Lung (tissue), 13 donors: Measurements from ENCODE around the gene CLDN9. TPM values are rescaled to one million over a fixed set of nuclear protein-coding genes. Genes with fewer than 3 reads are reported as not detected.

Source experiments
- ATAC-seq: fragments of 200-7000 bp; cut with Tn5 transposase; one replicate; pipeline ENCODE4 v1.9.1; 2020; ENCODE audit warnings: moderate number of reproducible peaks; ENCODE audit not compliant: insufficient read depth, low FRiP score
- DNase-seq, 3 donors: peaks; one replicate each; pipeline ENCODE4 v3.0.0-alpha.2; 2013 to 2017
- H3K27ac ChIP-seq, 2 donors: one replicate each; pipeline ENCODE4 v1.5.1; 2013; ENCODE audit warnings: mild to moderate bottlenecking in 2 of 2, moderate library complexity in 2 of 2, control low read depth in 1 of 2, inconsistent platforms in 1 of 2, low read depth in 1 of 2, low read length in 1 of 2
- H3K27me3 ChIP-seq, 3 donors: one replicate each; pipeline ENCODE4 v1.5.1; 2013; ENCODE audit warnings: low read length in 2 of 3; ENCODE audit not compliant: control insufficient read depth in 3 of 3, insufficient read depth in 3 of 3
- H3K36me3 ChIP-seq, 4 donors: one replicate each; pipeline ENCODE4 v1.5.1; 2013; ENCODE audit warnings: low read length in 4 of 4, mild to moderate bottlenecking in 1 of 4, moderate library complexity in 1 of 4; ENCODE audit not compliant: control insufficient read depth in 4 of 4, insufficient read depth in 4 of 4
- H3K4me1 ChIP-seq, 5 donors: one replicate each; pipeline ENCODE4 v1.5.1; 2013; ENCODE audit warnings: low read length in 5 of 5, mild to moderate bottlenecking in 2 of 5, moderate library complexity in 1 of 5; ENCODE audit not compliant: control insufficient read depth in 5 of 5, insufficient read depth in 5 of 5
- H3K4me3 ChIP-seq: one replicate; pipeline ENCODE4 v1.5.1; 2013; ENCODE audit warnings: mild to moderate bottlenecking, control low read depth, moderate library complexity
- H3K9ac ChIP-seq, 2 donors: one replicate each; pipeline ENCODE4 v1.5.1; 2013; ENCODE audit warnings: low read length in 2 of 2, control low read depth in 1 of 2; ENCODE audit not compliant: insufficient read depth in 1 of 2
- H3K9me3 ChIP-seq, 4 donors: one replicate each; pipeline ENCODE4 v1.5.1; 2013; ENCODE audit warnings: low read length in 3 of 4, mild to moderate bottlenecking in 1 of 4, moderate library complexity in 1 of 4; ENCODE audit not compliant: control insufficient read depth in 4 of 4, insufficient read depth in 3 of 4
- WGBS, 2 donors: extraction: QIAGEN DNeasy Blood & Tissue Kit; methylation state at CpG; one replicate each; pipeline ENCODE4 v1.1.7; 2013; 5-methylcytosine and 5-hydroxymethylcytosine counted together
- polyA plus RNA-seq, 2 donors: library from polyadenylated mRNA; stranded (reverse); fragments of 200-250 nt; gene quantifications; one replicate each; pipeline ENCODE4 v1.2.1, GENCODE V29; 2013
- small RNA-seq: library from RNA; depleted of rRNA; stranded (forward); fragments of <200 nt; gene quantifications from one replicate; pipeline ENCODE3, GENCODE V24; 2014; ENCODE audit warnings: low replicate concordance
- total RNA-seq, 2 donors: library from RNA; depleted of rRNA in 1 of 2; stranded (reverse); fragments of >200 nt in 1 of 2; gene quantifications; one replicate each; pipeline ENCODE4 v1.2.1, GENCODE V29; 2014 to 2021
- TF ChIP-seq, protein P1 (sequence below): IDR thresholded peaks from 2 replicates; pipeline ENCODE4 v1.5.1; 2012; ENCODE audit warnings: mild to moderate bottlenecking; ENCODE audit errors: control extremely low read depth, extremely low read depth
- donor health status: control.
- donor health status: control.
- donor health status: Bipolar disorder and iron deficiency.
- donor health status: healthy.
- donor health status: DM: yes; HTN: yes; CAD: no.

CLDN9 gene
- total and polyA plus RNA-seq, 4 donors = 0.91 to 5.3 (median 1.3) TPM

DNA sequence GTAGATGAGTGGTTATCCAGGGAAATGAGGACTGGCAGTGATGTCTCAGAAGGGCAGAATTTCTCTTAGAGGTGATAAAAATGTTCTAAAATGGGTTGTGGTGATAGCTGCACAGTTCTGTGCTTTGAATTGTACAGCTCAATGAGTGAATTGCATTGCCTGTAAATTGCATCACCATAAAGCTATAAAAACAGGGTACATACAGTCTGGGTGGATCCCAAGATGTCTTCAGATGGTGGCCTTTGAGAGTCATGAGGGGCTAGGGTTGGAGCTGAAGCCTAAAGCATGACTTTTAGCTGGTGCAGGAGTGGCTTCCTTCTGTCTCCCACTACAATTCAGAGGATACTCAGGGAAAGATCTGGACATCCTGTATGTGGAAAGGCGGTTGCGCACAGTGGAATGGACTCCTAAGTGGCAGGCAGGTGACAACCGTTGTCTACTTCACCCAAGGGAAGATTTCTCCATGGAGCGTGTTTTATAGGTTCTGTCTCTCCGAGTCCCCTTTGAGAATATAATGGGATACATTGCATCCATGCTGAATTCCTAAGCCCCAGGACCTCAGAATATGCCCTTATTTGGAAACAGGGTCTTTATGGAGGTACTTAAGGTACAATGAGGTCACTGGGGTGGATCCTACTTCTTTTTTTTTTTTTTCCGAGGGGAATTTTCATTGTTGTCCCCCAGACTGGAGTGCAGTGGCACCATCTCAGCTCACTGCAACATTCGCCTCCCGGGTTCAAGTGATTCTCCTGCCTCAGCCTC lies 51.1 kb downstream of the CLDN9 start:
- DNase-seq (no peak), ATAC-seq (no peak)
- Histone ChIP-seq H3K27me3 (no peaks in the 10 kb centered on the region), H3K9ac (no peak overlapping the region), H3K9me3 (no peaks in the 10 kb centered on the region), H3K27ac (no peak overlapping the region), H3K4me3 (no peak overlapping the region), H3K36me3 (peaks cover 0 to 10% (median 0%) of the 10 kb centered on the region in 4 donors), H3K4me1 (peaks cover 2 to 26% (median 7%) of the 10 kb centered on the region in 5 donors)
- TF ChIP-seq, protein P1, sequence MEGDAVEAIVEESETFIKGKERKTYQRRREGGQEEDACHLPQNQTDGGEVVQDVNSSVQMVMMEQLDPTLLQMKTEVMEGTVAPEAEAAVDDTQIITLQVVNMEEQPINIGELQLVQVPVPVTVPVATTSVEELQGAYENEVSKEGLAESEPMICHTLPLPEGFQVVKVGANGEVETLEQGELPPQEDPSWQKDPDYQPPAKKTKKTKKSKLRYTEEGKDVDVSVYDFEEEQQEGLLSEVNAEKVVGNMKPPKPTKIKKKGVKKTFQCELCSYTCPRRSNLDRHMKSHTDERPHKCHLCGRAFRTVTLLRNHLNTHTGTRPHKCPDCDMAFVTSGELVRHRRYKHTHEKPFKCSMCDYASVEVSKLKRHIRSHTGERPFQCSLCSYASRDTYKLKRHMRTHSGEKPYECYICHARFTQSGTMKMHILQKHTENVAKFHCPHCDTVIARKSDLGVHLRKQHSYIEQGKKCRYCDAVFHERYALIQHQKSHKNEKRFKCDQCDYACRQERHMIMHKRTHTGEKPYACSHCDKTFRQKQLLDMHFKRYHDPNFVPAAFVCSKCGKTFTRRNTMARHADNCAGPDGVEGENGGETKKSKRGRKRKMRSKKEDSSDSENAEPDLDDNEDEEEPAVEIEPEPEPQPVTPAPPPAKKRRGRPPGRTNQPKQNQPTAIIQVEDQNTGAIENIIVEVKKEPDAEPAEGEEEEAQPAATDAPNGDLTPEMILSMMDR = no peak
- WGBS, 2 donors = 95 to 96% methylated on average over 8 of the region's 8 CpGs

Small RNA genes lying within 50 kb of the gene (small RNA-seq; reads per million reads assigned to genes)
- not detected for gene LINC00514

Other genes with a start within 250 kb of the CLDN9 start
- 100 to 1,000 TPM in 1 of 2 donors, 10 to 100 TPM in 1; 87.0 to 285 TPM for gene ELOB, start 235.6 kb upstream of the CLDN9 start, total RNA-seq
- gene ELOB, start 235.6 kb upstream of the CLDN9 start, polyA plus RNA-seq = 100 to 1,000 TPM; 408 to 740 TPM
- gene PRSS33, start 225.4 kb upstream of the CLDN9 start, total RNA-seq = under 1 TPM in 1 of 2 donors, not detected in 1; 0.12 TPM
- under 1 TPM in 1 of 2 donors, not detected in 1; 0.08 TPM for gene PRSS33, start 225.4 kb upstream of the CLDN9 start, polyA plus RNA-seq
- not detected for gene PRSS41, start 214.5 kb upstream of the CLDN9 start, total RNA-seq
- not detected for gene PRSS41, start 214.5 kb upstream of the CLDN9 start, polyA plus RNA-seq
- gene PRSS21, start 195.7 kb upstream of the CLDN9 start, total RNA-seq = 1 to 10 TPM in 1 of 2 donors, not detected in 1; 7.9 TPM
- 1 to 10 TPM in 1 of 2 donors, under 1 TPM in 1; 0.77 to 4.2 TPM for gene PRSS21, start 195.7 kb upstream of the CLDN9 start, polyA plus RNA-seq
- 1 to 10 TPM; 4.7 to 6.1 TPM for gene ZG16B, start 182.6 kb upstream of the CLDN9 start, total RNA-seq
- gene ZG16B, start 182.6 kb upstream of the CLDN9 start, polyA plus RNA-seq = 1 to 10 TPM; 2.1 to 3.9 TPM
- 10 to 100 TPM; 11.5 to 34.1 TPM for gene PRSS22, start 154.8 kb upstream of the CLDN9 start, total RNA-seq
- gene PRSS22, start 154.8 kb upstream of the CLDN9 start, polyA plus RNA-seq = 10 to 100 TPM; 27.3 to 30.1 TPM
- gene FLYWCH2, start 129.7 kb upstream of the CLDN9 start, total RNA-seq = 10 to 100 TPM; 26.7 to 38.0 TPM
- gene FLYWCH2, start 129.7 kb upstream of the CLDN9 start, polyA plus RNA-seq = 10 to 100 TPM; 40.4 to 40.6 TPM
- 10 to 100 TPM; 15.0 to 34.3 TPM for gene FLYWCH1, start 101.0 kb upstream of the CLDN9 start, total RNA-seq
- gene FLYWCH1, start 101.0 kb upstream of the CLDN9 start, polyA plus RNA-seq = 10 to 100 TPM; 13.3 to 27.7 TPM
- gene KREMEN2, start 48.6 kb upstream of the CLDN9 start, total RNA-seq = under 1 TPM in 1 of 2 donors, not detected in 1; 0.15 TPM
- gene KREMEN2, start 48.6 kb upstream of the CLDN9 start, polyA plus RNA-seq = under 1 TPM; 0.06 to 0.14 TPM
- 10 to 100 TPM in 1 of 2 donors, 1 to 10 TPM in 1; 4.0 to 21.3 TPM for gene PAQR4, start 43.6 kb upstream of the CLDN9 start, total RNA-seq
- 10 to 100 TPM; 10.6 to 15.6 TPM for gene PAQR4, start 43.6 kb upstream of the CLDN9 start, polyA plus RNA-seq
- 1 to 10 TPM; 2.9 to 5.9 TPM for gene PKMYT1, start 32.5 kb upstream of the CLDN9 start, total RNA-seq
- 1 to 10 TPM; 4.6 to 9.4 TPM for gene PKMYT1, start 32.5 kb upstream of the CLDN9 start, polyA plus RNA-seq
- 1 to 10 TPM in 1 of 2 donors, under 1 TPM in 1; 0.92 to 7.1 TPM for gene CLDN6, start 5.3 kb downstream of the CLDN9 start, total RNA-seq
- gene CLDN6, start 5.3 kb downstream of the CLDN9 start, polyA plus RNA-seq = under 1 TPM in 1 of 2 donors, not detected in 1; 0.10 TPM
- gene TNFRSF12A, start 7.4 kb downstream of the CLDN9 start, total RNA-seq = 100 to 1,000 TPM in 1 of 2 donors, 10 to 100 TPM in 1; 19.1 to 107 TPM
- gene TNFRSF12A, start 7.4 kb downstream of the CLDN9 start, polyA plus RNA-seq = 100 to 1,000 TPM; 132 to 192 TPM
- 10 to 100 TPM; 10.9 to 51.1 TPM for gene HCFC1R1, start 11.0 kb downstream of the CLDN9 start, total RNA-seq
- 100 to 1,000 TPM in 1 of 2 donors, 10 to 100 TPM in 1; 40.4 to 138 TPM for gene HCFC1R1, start 11.0 kb downstream of the CLDN9 start, polyA plus RNA-seq
- gene THOC6, start 11.1 kb downstream of the CLDN9 start, total RNA-seq = 10 to 100 TPM; 12.7 to 39.9 TPM
- 10 to 100 TPM; 40.0 to 58.3 TPM for gene THOC6, start 11.1 kb downstream of the CLDN9 start, polyA plus RNA-seq
- 10 to 100 TPM; 15.9 to 24.4 TPM for gene BICDL2, start 24.0 kb downstream of the CLDN9 start, total RNA-seq
- 10 to 100 TPM; 12.7 to 17.1 TPM for gene BICDL2, start 24.0 kb downstream of the CLDN9 start, polyA plus RNA-seq
- gene MMP25, start 33.6 kb downstream of the CLDN9 start, total RNA-seq = 10 to 100 TPM in 1 of 2 donors, 1 to 10 TPM in 1; 4.2 to 34.9 TPM
- 10 to 100 TPM in 1 of 2 donors, 1 to 10 TPM in 1; 6.2 to 94.4 TPM for gene MMP25, start 33.6 kb downstream of the CLDN9 start, polyA plus RNA-seq
- gene IL32, start 52.7 kb downstream of the CLDN9 start, total RNA-seq = 100 to 1,000 TPM in 1 of 2 donors, 10 to 100 TPM in 1; 83.7 to 153 TPM
- 100 to 1,000 TPM; 247 to 275 TPM for gene IL32, start 52.7 kb downstream of the CLDN9 start, polyA plus RNA-seq
- gene ZSCAN10, start 86.4 kb downstream of the CLDN9 start, total RNA-seq = under 1 TPM in 1 of 2 donors, not detected in 1; 0.21 TPM
- gene ZSCAN10, start 86.4 kb downstream of the CLDN9 start, polyA plus RNA-seq = under 1 TPM in 1 of 2 donors, not detected in 1; 0.02 TPM
- 10 to 100 TPM in 1 of 2 donors, 1 to 10 TPM in 1; 9.8 to 12.7 TPM for gene ZNF205, start 99.7 kb downstream of the CLDN9 start, total RNA-seq
- 10 to 100 TPM; 10.2 to 33.0 TPM for gene ZNF205, start 99.7 kb downstream of the CLDN9 start, polyA plus RNA-seq
- 10 to 100 TPM; 12.8 to 13.1 TPM for gene ZNF213, start 122.1 kb downstream of the CLDN9 start, total RNA-seq
- 10 to 100 TPM in 1 of 2 donors, 1 to 10 TPM in 1; 7.8 to 10.3 TPM for gene ZNF213, start 122.1 kb downstream of the CLDN9 start, polyA plus RNA-seq
- gene OR1F1, start 175.3 kb downstream of the CLDN9 start, total RNA-seq = not detected
- not detected for gene OR1F1, start 175.3 kb downstream of the CLDN9 start, polyA plus RNA-seq
- gene ZNF200, start 222.2 kb downstream of the CLDN9 start, total RNA-seq = 1 to 10 TPM; 6.5 to 7.8 TPM
- gene ZNF200, start 222.2 kb downstream of the CLDN9 start, polyA plus RNA-seq = 1 to 10 TPM; 4.3 to 6.4 TPM
- gene MEFV, start 243.7 kb downstream of the CLDN9 start, total RNA-seq = 10 to 100 TPM in 1 of 2 donors, 1 to 10 TPM in 1; 4.8 to 11.3 TPM
- gene MEFV, start 243.7 kb downstream of the CLDN9 start, polyA plus RNA-seq = 10 to 100 TPM in 1 of 2 donors, 1 to 10 TPM in 1; 1.3 to 21.7 TPM